CD14-positive monocyte (primary cell): Measurements from ENCODE around the gene MYH13. TPM values are rescaled to one million over a fixed set of nuclear protein-coding genes. Genes with fewer than 3 reads are reported as not detected.

Experiments
- DNase-seq, 3 donors: peaks; one replicate each; pipeline ENCODE4 v3.0.0-alpha.2; 2011 to 2022
- H2AFZ ChIP-seq: 2 replicates; pipeline ENCODE4 v1.6.0; 2012; ENCODE audit warnings: mild to moderate bottlenecking, low read depth, low read length, inconsistent platforms; ENCODE audit not compliant: insufficient read depth, poor library complexity, severe bottlenecking
- H3K27ac ChIP-seq, 2 donors: 1 replicate in 1 of 2; 2 replicates in 1 of 2; pipeline ENCODE4 v1.5.1; 2012 to 2013; ENCODE audit warnings: low read length in 2 of 2, control low read depth in 1 of 2, inconsistent platforms in 1 of 2, low read depth in 1 of 2, mild to moderate bottlenecking in 1 of 2
- H3K27me3 ChIP-seq, 2 donors: one replicate each; pipeline versions ENCODE4 v1.6.0 to v1.6.1; 2011 to 2013; ENCODE audit warnings: low read length in 2 of 2; ENCODE audit not compliant: control insufficient read depth in 2 of 2, insufficient read depth in 2 of 2
- H3K36me3 ChIP-seq, 2 donors: replicated peaks in 1 of 2; 1 replicate in 1 of 2; 2 replicates in 1 of 2; pipeline versions ENCODE4 v1.5.1 to v1.6.1; 2012 to 2013; ENCODE audit warnings: low read length in 2 of 2, control low read depth in 1 of 2, inconsistent platforms in 1 of 2, mild to moderate bottlenecking in 1 of 2; ENCODE audit not compliant: insufficient read depth in 2 of 2, control insufficient read depth in 1 of 2
- H3K4me1 ChIP-seq, 2 donors: 1 replicate in 1 of 2; 2 replicates in 1 of 2; pipeline versions ENCODE4 v1.5.1 to v1.6.1; 2012 to 2013; ENCODE audit warnings: low read length in 2 of 2, control low read depth in 1 of 2, inconsistent platforms in 1 of 2, mild to moderate bottlenecking in 1 of 2, moderate library complexity in 1 of 2; ENCODE audit not compliant: insufficient read depth in 2 of 2, control insufficient read depth in 1 of 2
- H3K4me2 ChIP-seq: replicated peaks from 2 replicates; pipeline ENCODE3; 2012; ENCODE audit warnings: low read length, moderate library complexity, mild to moderate bottlenecking; ENCODE audit not compliant: poor library complexity, severe bottlenecking; ENCODE audit errors: extremely low read depth
- H3K4me3 ChIP-seq, 3 experiments: fragments of 200-600 bp in 1 of 3; sonication (generic) in 1 of 3; replicated peaks in 1 of 3; 1 replicate in 2 of 3; 2 replicates in 1 of 3; pipeline ENCODE4 v1.5.1; 2011 to 2013; ENCODE audit warnings: low read length in 3 of 3, mild to moderate bottlenecking in 3 of 3, control low read depth in 2 of 3, low read depth in 2 of 3, inconsistent platforms in 1 of 3, moderate library complexity in 1 of 3
- H3K79me2 ChIP-seq: 2 replicates; pipeline ENCODE4 v1.6.0; 2012; ENCODE audit warnings: mild to moderate bottlenecking, control low read depth, inconsistent platforms, low read length, moderate library complexity; ENCODE audit not compliant: insufficient read depth
- H3K9ac ChIP-seq: 2 replicates; pipeline ENCODE4 v1.6.0; 2017; ENCODE audit warnings: low read length, mild to moderate bottlenecking; ENCODE audit not compliant: insufficient read depth, poor library complexity, severe bottlenecking
- H3K9me3 ChIP-seq, 2 donors: replicated peaks in 1 of 2; 1 replicate in 1 of 2; 2 replicates in 1 of 2; pipeline versions ENCODE4 v1.5.1 to v1.6.1; 2012 to 2013; ENCODE audit warnings: low read length in 2 of 2, control low read depth in 1 of 2; ENCODE audit not compliant: control insufficient read depth in 1 of 2, insufficient read depth in 1 of 2
- H4K20me1 ChIP-seq: 2 replicates; pipeline ENCODE4 v1.6.0; 2012; ENCODE audit warnings: mild to moderate bottlenecking, low read length, control low read depth, moderate library complexity; ENCODE audit not compliant: insufficient read depth
- H3K27ac Mint-ChIP-seq, 7 donors: one replicate each; pipeline ENCODE4 v1.8.0; 2020; ENCODE audit warnings: mild to moderate bottlenecking in 7 of 7, mixed read lengths in 7 of 7, moderate library complexity in 6 of 7, inconsistent platforms in 2 of 7
- H3K27me3 Mint-ChIP-seq, 3 donors: one replicate each; pipeline ENCODE4 v1.8.0; 2021 to 2022; ENCODE audit warnings: low read depth in 3 of 3, mild to moderate bottlenecking in 3 of 3, mixed read lengths in 3 of 3, moderate library complexity in 3 of 3, inconsistent platforms in 1 of 3
- H3K36me3 Mint-ChIP-seq, 2 donors: one replicate each; pipeline ENCODE4 v1.8.0; 2020; ENCODE audit warnings: mixed read lengths in 2 of 2, inconsistent platforms in 1 of 2, mild to moderate bottlenecking in 1 of 2
- H3K4me1 Mint-ChIP-seq: one replicate; pipeline ENCODE4 v1.8.0; 2020; ENCODE audit warnings: mild to moderate bottlenecking, mixed read lengths
- H3K4me3 Mint-ChIP-seq, 2 donors: one replicate each; pipeline ENCODE4 v1.8.0; 2020; ENCODE audit warnings: mild to moderate bottlenecking in 2 of 2, mixed read lengths in 2 of 2, moderate library complexity in 1 of 2
- H3K9me3 Mint-ChIP-seq, 7 donors: one replicate each; pipeline ENCODE4 v1.8.0; 2020 to 2022; ENCODE audit warnings: mixed read lengths in 7 of 7, mild to moderate bottlenecking in 6 of 7, moderate library complexity in 6 of 7, inconsistent platforms in 2 of 7
- CTCF ChIP-seq: fragments of 200-600 bp; IDR thresholded peaks from one replicate; pipeline ENCODE4 v1.8.0; 2022; ENCODE audit warnings: antibody characterized with exemption, mild to moderate bottlenecking
- WGBS: methylation state at CpG from one replicate; pipeline ENCODE4 v1.1.5; 2013; ENCODE audit warnings: missing lambda C conversion rate; ENCODE audit not compliant: insufficient coverage; 5-methylcytosine and 5-hydroxymethylcytosine counted together
- intact Hi-C, 2 donors: fragments of 100-400 bp; cut with micrococcal nuclease; formaldehyde crosslinking; loops; one replicate each; pipeline versions ENCODE4 v1.15.0 to v1.15.1; 2023
- polyA plus RNA-seq, 3 donors: library from polyadenylated mRNA; depleted of rRNA in 1 of 3; unstranded in 2 of 3; stranded (reverse) in 1 of 3; fragments of 300-500 nt in 2 of 3; fragments of >200 nt in 1 of 3; fragmentation: Illumina TruSeq in 2 of 3; gene quantifications; 1 replicate in 2 of 3; 2 replicates in 1 of 3; pipeline ENCODE4 v1.2.3, GENCODE V29; 2012 to 2021

The MYH13 gene
- polyA plus RNA-seq, 3 donors, result not detected

DNA sequence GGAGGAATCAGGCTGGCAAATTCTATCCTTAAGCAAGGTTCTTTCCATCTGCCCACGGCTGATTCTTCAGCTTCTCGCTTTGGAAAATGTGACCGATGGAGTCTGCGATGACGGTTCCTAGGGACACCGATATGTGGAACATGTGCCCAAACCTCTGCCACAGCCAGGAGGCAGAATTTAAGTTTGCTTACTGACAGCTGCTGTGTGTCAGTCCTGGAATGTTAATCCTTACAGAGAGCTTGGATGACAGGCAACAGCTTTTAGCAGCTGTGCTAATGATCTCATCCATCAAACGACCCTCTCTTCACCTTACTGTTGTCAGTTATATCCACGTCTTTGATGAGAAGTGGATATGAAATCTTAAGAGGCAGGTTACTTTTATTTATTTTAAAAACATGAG is 11.4 kb upstream of the MYH13 start:
- peaks cover 0 to 5% of the 10 kb centered on the region in 2 donors for H3K27me3 ChIP-seq
- WGBS, result 94% methylated on average over 6 of the region's 8 CpGs
- Mint-ChIP-seq H3K4me1 (no peaks in the 10 kb centered on the region), H3K36me3 (no peaks in the 10 kb centered on the region), H3K27ac (no peak overlapping the region), H3K9me3 (no peaks in the 10 kb centered on the region), H3K27me3 (peaks cover 8 to 21% (median 9%) of the 10 kb centered on the region in 3 donors), H3K4me3 (no peak overlapping the region)
- no peak overlapping the region for H3K9ac ChIP-seq
- H3K36me3 ChIP-seq, result no peaks in the 10 kb centered on the region
- DNase-seq, result no peak
- H2AFZ ChIP-seq, result no peak overlapping the region
- H3K27ac ChIP-seq, result no peak overlapping the region
- H3K9me3 ChIP-seq, result no peaks in the 10 kb centered on the region
- no peak for TF ChIP-seq CTCF
- intact Hi-C loops, result no loop called here
- H3K4me3 ChIP-seq, result no peak overlapping the region
- no peaks in the 10 kb centered on the region for H3K4me1 ChIP-seq
- no peaks in the 10 kb centered on the region for H4K20me1 ChIP-seq
- H3K4me2 ChIP-seq, result no peak overlapping the region
- H3K79me2 ChIP-seq, result no peaks in the 10 kb centered on the region

- whole genome bisulfite sequencing, result 100% methylated on average over 2 of the region's 3 CpGs
- H3K4me3 ChIP-seq, result no peak overlapping the region
- peaks cover 1 to 9% (median 8%) of the 10 kb centered on the region in 3 donors for H3K27me3 Mint-ChIP-seq
- H3K4me3 Mint-ChIP-seq, result no peak overlapping the region
- H3K4me1 ChIP-seq, result no peaks in the 10 kb centered on the region
- no peaks in the 10 kb centered on the region for H3K4me1 Mint-ChIP-seq
- H3K79me2 ChIP-seq, result no peaks in the 10 kb centered on the region
- no peak overlapping the region for H3K4me2 ChIP-seq
- no peak overlapping the region for H3K9ac ChIP-seq
- H3K36me3 ChIP-seq, result no peaks in the 10 kb centered on the region
- H4K20me1 ChIP-seq, result no peaks in the 10 kb centered on the region
- intact Hi-C loops, result no loop called here
- H3K27ac ChIP-seq, result no peak overlapping the region
- TF ChIP-seq CTCF, result no peak
- no peak overlapping the region for H3K27ac Mint-ChIP-seq
- no peaks in the 10 kb centered on the region for H3K9me3 Mint-ChIP-seq
- no peaks in the 10 kb centered on the region for H3K36me3 Mint-ChIP-seq
- H3K9me3 ChIP-seq, result no peaks in the 10 kb centered on the region
- no peak overlapping the region for H2AFZ ChIP-seq
- no peak for DNase-seq
- H3K27me3 ChIP-seq, result peaks cover 0 to 5% of the 10 kb centered on the region in 2 donors
Observed at GRCh38 chr17:10380631-10381408, 8.0 kb upstream of the MYH13 start.
